Effector CD8-positive, alpha-beta T cell (primary cell): Measurements from ENCODE around the gene RNF34.

Source experiments
- DNase-seq: peaks from one replicate; lab custom pipeline; 2025; lab: John Stamatoyannopoulos, UW

RNF34 gene

DNA sequence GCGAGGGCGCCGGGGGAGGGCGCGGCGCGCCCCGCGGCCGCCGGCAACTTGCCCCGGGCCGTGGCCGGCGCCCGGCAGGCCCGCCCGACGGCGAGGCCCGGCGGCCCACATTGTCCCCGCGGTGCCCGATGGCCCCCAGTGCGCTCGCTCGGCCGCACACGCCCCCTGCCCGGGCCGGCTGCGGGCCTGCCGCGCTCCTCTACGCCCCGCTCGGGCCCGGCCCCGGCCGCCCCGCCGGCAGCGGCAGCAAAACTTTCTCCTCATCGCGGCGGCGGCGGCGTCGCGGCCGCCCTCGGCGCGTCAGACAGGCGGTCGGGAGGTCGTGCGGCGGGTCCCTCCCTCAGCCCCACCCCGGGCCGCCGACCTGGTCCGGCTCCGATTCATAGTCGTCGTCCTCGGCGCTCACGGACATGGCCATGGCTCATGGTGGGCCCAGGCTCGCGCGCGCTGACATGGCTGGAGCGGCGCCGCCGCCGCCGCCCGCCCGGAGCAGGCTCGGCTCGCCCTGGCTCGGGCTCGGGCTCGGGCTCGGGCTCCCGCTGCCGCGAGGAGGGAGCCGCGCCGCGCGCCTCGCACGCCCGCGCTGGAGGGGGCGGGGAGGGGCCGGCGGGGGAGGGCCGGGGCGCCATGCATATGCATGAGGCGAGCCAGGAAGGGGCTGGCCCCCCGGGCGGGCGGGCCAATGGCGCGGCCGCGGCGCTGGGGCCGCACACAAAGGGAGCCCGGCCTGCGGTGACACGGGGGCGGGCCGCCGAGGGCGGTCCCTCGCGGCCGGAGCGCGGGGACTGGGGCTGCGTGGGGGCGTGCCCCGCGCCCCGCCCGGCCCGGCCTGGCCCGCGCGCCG, 67.1 kb downstream of the RNF34 start:
- peak; percentile 81 for DNase-seq

DNA sequence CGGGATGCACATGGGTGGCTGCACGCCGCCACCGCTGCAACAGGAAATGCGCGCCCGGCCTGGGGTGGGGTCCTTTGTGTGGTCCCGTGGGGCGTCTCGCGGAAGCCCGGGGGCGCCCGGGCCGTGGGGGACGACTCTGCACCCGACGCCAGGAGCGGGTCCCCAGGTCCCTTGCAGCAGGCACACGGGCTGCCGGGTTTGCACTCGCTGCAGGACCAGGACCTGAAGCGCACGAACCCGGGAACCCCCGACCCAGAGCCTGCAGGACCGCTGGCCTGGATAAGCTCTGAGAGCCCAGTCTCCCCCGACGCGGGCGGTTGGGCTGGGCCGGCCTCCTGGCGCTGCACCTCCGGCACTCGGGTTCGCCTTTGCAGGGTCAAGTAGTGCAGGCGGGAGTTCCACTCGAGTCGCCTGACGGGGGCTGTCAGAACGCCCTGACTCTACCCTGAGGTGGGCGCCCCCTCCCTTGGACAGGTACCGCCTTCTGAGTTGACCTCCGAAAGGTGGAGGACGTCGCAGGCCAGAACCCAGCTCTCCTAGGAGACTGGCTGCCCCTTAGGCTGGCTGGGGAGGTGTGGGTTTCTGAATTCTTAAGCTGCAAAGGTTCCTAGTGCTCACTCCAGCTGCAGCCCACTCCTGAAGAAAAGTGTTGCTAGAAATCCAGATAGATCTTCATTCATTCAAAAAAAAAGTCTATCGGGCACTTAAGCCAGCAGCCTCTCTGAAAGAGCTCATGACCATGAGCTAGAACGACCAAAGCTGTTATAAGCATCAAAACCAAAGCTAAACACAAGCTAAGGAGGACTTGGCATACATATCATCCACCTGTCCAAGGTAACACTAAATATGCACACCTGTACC, 68.0 kb downstream of the RNF34 start:
- no peak for DNase-seq

DNA sequence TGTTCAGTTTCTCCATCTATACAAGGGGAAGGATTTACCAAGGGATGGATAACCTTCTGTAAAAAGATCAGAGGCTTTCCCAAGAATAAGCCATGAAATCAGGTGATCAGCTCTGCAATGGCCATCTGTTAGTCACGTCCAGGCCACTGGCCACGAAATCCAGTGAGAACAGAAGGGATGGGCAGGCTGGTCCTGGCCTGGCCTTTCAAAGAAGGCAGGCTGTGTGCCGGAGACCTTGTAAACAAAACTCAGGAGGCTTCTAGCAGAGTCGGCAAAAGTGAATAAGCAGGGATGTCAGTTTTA, 68.5 kb downstream of the RNF34 start:
- no peak for DNase-seq

DNA sequence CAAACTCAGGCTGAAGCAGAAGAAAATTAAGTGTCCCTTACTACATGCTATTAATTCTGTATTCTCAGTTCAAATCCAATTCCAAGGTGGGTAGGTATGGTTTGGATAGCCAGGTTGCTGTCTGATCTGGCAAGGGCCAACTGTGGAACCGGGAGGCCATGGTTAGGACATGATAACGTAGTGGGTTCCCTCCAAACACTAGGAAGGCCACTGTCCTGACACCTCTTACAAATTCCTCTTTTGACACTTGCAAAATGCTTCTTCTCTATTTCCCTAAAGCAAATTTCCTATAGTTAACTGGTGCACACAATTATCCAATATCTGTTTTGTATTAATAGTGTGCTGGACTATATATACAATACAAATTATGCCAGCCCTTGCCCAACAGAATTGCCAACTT, 70.8 kb downstream of the RNF34 start:
- no peak for DNase-seq

DNA sequence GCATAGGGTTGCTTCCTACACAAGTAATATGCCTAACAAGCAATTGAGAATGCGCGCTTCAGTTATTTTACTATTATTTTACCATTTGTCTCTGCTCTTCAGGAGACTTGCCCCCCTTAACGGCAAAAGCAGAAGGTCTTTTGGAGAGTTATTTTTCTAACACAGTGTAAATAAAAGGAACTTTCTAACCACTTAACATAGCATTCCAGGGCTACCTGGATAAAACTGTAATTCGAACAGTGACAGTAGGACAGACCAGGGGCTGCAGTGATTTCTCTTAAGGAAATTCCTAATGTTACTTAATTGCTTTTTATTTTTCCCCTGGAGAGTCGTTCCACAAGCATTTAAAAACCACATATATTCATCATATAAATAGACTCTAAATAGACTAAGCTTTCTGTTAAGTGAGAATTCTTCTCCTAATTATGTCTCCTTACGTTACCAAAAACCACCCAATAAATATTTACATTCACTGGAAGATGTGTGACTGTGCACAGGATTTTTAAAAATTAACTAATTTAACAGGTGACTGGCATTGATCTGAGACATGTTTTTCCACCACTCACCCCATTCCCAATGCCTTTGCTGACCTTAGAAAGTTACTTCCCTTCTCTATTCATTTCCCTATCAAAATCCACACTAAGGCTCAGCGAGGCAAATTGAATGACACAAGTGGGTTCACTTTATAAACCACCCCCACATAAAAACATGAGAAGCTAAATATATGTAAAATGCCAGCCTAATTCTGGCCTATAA, 72.4 kb downstream of the RNF34 start:
- DNase-seq, result no peak
